Posterior cingulate gyrus (tissue), 11 donors: Measurements from ENCODE around the gene PIF1.
"Not testable (repeated sequence)": the region's sequence is repeated elsewhere in the genome, so short reads cannot be mapped to it uniquely, and the experiment has no call there.

Experiments used
- DNase-seq, 10 donors: peaks; one replicate each; pipeline versions ENCODE4 v3.0.0 to v3.0.0-alpha.2; 2020 to 2021; ENCODE audit warnings: mixed read lengths in 3 of 10
- intact Hi-C: fragments of 100-400 bp; cut with DNase I; formaldehyde crosslinking; loops from one replicate; pipeline ENCODE4 v1.15.1; 2023

Gene PIF1

DNA sequence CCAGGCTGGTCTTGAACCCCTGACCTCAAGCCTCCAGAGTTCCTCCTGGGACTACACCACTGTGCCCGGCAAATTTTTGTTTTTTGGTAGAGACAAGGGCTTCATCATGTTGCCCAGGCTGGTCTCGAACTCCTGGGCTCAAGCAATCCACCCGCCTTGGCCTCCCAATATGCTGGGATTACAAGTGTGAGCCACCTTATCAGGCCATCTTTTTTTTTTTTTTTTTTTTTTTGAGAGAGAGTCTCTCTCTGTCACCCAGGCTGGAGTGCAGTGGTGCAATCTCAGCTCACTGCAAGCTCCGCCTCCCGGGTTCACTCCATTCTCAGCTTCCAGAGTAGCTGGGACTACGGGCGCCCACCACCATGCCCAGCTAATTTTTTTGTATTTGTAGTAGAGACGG, 11.2 kb downstream of the PIF1 start:
- intact Hi-C loops, DNase-seq: not testable (repeated sequence)

DNA sequence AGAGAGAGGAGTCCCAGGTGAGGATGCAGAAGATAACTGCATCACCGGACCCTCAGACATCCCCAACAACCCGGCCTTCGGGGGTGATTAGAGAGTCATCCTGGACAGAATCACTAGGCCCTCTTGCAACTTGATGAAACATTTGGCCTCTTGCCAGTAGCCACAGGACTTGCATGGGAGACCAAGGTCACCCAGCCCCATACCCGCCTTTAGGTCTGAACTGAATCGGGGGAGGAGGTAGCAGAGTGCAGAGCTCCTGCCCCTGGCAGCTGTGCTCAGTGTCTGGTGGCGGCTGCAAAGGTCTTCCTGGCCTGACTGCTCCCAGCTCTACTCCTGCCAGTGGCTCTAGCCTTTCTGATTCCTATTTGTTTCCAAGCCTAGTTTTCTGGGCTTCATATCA, 12.4 kb downstream of the PIF1 start:
- intact Hi-C loops, result no loop called here
- DNase-seq, result no peak

GRCh38 chr15:64810497-64811326, 14.7 kb downstream of the PIF1 start:
- intact Hi-C loops, result loop anchor here (1.0 kb wide), 1 partner anchor 79 kb away; no protein-coding TSS in a partner anchor
- no peak for DNase-seq

DNA sequence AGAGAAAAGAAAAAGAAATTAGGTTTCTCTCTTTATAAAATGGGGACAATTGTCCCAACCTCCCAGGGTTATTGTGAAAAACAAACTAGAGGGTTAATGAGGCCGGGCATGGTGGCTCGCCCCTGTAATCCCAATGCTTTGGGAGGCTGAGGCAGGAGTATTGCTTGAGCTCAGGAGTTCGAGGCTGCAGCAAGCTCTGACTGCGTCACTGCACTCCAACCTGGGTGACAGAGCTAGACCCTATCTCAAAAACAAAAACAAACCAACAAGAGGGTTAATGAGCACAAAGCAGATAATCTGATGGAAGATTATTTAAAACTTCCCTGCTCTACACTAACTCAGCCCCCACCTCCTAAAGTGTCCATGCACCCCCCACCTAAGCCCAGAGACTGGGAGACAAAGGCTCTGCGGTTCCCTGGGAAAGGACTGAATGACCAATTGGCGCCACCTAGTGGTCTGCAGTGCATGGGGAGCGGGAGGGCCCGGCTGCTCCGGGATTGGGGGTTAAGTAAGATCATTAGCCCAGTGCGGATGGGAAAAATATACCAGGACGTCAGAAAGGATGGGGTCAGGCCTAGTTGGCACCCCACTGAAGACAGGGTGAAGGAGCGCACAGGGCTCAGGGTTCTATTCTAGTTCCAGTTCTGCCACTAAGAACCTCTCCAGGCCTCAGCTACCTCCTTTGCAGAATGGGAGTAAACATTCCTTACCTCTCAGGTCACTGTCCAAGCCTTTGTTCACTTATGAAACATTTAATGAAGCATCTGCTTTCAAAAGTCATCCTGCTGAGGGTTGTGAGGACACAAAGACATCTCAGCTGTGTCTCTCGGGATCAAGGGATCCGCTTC, 15.6 kb downstream of the PIF1 start:
- peak; percentile 43 to 96 (median 86) for DNase-seq
- intact Hi-C loops, result loop anchor here (1.0 kb wide), 1 partner anchor 79 kb away; no protein-coding TSS in a partner anchor

GRCh38 chr15:64808785-64809453, 16.5 kb downstream of the PIF1 start:
- DNase-seq, result no peak
- intact Hi-C loops, result no loop called here

DNA sequence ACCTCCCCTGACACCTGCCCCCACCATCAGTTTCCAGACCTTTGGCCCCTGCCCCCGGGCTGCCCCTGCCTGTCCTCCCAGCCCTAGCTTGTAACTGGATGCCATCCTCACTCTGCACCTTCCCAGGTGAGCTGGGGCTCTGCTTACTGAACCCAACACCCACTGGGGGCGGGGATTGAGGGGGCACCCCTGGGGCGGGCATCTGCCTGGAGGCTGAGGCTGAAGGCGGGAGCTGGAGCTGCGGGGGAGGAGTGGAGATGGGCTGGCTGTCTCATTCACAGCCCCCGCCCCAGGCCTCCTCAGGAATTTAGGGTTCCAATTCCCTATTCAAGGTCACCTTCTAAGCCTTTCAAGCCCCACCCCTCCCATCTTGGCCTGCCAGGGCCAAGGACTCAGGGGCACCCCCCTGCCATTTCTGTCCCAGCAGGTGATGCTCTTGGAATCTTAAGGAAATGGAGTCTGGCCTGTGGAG, 17.7 kb downstream of the PIF1 start:
- intact Hi-C loops, result no loop called here
- DNase-seq, result no peak

DNA sequence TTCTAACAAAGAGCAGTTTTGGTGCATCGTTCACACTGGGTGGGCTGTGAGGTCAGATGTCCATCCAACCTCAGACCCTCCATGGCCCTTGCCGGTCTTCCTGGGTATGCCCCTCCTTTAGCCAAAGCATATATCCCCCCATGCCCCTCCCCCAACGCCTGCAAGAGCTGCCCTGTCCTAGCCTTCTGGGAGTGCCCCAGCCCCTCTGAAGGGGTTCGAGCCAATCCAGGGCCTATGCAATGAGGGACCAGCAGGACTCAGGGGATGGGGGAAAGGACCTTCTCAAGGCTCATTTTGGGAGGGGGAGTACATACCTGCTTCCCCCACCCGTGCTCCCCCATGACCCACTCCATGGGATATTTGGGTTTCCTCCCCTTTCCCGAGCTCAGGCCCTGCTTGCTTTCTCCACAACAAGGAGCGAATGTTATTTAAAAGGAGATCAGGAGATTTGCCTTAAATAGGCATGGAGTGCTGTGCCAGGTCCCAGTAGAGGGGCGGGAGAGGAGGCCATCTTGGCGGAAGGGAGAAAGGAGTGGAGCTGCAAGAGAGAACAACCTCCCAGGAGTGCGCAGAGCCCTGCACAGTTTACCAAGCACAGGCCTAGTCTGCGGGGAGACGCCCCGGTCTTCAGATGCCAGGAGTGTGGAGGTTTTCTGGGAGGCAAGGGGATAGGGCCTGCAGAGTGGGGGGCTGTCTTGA, 18.2 kb downstream of the PIF1 start:
- DNase-seq, result no peak
- intact Hi-C loops, result no loop called here

- intact Hi-C loops, result no loop called here
- no peak for DNase-seq
These were observed 18.9 kb downstream of the PIF1 start for GRCh38 chr15:64806509-64806908.

GRCh38 chr15:64804619-64805018, 20.8 kb downstream of the PIF1 start:
- intact Hi-C loops, result no loop called here
- no peak for DNase-seq

GRCh38 chr15:64803526-64803925, 21.9 kb downstream of the PIF1 start:
- intact Hi-C loops, result no loop called here
- DNase-seq, result no peak

GRCh38 chr15:64800476-64800875, 25.0 kb downstream of the PIF1 start:
- DNase-seq, result no peak
- intact Hi-C loops, result no loop called here

DNA sequence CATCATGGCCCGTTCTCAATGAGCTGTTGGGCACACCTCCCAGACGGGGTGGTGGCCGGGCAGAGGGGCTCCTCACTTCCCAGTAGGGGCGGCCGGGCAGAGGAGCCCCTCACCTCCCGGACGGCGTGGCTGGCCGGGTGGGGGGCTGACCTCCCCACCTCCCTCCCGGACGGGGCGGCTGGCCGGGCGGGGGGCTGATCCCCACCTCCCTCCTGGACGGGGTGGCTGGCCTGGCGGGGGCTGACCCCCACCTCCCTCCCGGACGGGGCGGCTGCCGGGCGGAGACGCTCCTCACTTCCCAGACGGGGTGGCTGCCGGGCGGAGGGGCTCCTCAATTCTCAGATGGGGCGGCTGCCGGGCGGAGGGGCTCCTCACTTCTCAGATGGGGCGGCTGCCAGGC, 26.5 kb downstream of the PIF1 start:
- DNase-seq, intact Hi-C loops: not testable (repeated sequence)

GRCh38 chr15:64795921-64796320, 29.5 kb downstream of the PIF1 start:
- intact Hi-C loops, DNase-seq: not testable (repeated sequence)

DNA sequence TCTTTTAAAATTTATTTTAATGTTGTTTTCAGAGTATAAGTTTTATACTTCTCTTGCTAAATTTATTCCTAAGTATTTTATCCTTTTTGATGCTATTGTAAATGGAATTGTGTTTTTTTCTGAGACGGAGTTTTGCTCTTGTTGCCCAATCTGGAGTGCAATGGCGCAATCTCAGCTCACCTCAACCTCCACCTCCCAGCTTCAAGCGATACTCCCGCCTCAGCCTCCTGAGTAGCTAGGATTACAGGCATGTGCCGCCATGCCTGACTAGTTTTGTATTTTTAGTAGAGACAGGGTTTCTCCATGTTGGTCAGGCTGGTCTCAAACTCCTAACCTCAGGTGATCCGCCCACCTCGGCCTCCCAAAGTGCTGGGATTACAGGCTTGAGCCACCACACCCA, 30.1 kb downstream of the PIF1 start:
- intact Hi-C loops, DNase-seq: not testable (repeated sequence)

DNA sequence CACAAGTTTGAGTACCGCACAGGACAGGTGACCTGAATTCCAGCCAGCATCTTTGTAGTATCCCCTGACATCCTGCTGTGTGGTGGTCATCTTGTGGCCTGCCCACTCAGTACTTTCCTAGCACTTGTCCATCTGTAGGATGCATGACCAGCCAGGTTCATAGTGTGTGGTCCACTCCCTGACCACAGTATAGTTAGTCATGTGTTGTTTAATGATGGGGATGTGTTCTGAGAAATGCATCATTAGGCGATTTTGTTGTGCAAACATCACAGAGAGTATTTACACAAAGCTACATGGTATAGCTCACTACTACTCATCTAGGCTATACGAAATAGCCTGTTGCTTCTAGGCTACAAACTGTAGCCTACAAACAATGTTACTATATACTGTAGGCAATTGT, 33.2 kb downstream of the PIF1 start:
- DNase-seq, result no peak
- intact Hi-C loops, result no loop called here

DNA sequence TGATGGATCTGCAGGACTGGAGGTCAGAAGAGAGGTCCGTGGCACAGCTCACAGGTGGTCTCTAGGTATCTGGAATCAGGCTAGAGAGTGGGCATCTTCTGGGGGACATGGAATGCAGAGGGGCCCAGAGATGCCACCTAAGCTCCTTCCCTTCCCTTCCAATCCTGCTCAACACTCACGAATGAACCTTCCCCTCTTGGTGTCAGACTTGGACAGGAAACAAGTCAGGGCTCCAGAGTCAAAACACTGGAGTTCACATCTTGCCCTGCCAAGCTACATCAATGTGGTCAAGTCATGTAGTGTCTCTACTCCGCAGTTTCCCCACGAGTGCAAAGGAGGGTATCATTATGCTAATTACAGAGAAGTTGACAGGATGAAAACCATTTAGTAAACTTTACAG, 34.0 kb downstream of the PIF1 start:
- no peak for DNase-seq
- intact Hi-C loops, result no loop called here

- intact Hi-C loops, result no loop called here
- DNase-seq, result no peak
These were observed 41.7 kb downstream of the PIF1 start for GRCh38 chr15:64783796-64784195.

DNA sequence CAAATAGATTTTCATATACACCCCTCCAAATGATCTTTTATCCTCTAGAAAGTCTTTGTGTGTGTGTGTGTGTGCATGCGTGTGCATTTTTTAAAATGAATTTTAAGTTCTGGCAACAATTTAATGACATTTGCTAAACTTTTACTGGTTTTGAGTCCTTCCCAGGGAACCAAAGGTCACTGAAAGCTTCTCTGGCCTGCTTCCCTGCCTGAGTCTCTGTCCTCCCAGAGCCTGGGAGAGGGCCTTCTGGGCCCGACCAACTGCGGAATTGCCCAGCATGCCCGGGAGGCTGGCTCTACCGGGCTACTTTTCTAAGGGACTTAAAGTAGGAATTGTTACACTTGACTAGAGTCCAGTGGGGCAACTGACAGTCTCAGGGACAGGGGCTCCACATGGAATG, 42.7 kb downstream of the PIF1 start:
- intact Hi-C loops, result no loop called here
- no peak for DNase-seq

DNA sequence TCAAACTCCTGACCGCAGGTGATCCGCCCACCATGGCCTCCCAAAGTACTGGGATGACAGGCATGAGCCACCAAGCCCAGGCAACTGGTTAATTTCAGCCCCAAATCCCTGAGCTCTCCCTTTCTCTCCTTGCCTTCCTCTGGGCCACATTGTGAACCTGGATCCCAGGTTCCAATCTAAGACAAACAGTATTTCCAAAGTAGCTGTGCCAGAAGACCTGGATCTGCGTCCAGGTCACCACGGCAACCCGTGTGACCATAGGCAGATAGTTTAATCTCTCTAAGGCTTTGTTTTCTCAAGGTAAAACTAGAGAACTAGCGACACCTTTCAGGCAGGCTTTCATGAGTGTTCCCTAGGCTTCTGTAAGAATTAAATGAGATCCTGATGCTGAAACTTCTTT, 44.1 kb downstream of the PIF1 start:
- DNase-seq, result no peak
- intact Hi-C loops, result no loop called here

DNA sequence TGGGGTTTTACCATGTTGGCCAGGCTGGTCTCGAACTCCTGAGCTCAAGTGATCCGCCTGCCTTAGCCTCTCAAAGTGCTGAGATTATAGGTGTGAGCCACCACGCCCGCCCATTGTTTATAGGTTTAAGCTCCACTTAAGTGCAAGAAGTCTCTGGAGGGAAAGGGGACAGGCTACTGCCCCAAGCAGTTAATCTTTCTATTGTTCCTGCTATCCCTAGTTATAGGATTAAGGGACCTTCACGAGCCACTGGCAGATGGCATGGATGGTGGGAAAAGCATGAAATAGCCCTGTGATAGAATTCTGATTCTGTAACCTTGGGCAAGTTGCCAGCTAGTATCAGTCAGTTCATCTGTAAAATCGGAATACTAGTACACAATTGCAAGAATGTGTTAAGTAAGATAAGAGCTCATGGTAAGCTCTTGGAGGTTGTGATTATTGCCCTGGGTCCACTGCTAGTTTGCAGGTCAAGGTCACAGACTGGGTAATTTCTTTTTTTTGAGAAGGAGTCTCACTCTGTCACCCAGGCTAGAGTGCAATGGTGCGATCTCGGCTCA, 44.8 kb downstream of the PIF1 start:
- intact Hi-C loops, result no loop called here
- no peak for DNase-seq
